Rectal smooth muscle tissue (tissue), 1 donor: ENCODE measurements around the gene SSC5D.

Experiments
- H3K27ac ChIP-seq: one replicate; pipeline ENCODE4 v1.7.0; 2013; ENCODE audit warnings: low read depth, low read length, inconsistent platforms
- H3K27me3 ChIP-seq: one replicate; pipeline ENCODE4 v1.7.0; 2013; ENCODE audit warnings: low read length; ENCODE audit not compliant: control insufficient read depth, insufficient read depth
- H3K36me3 ChIP-seq: one replicate; pipeline ENCODE4 v1.7.0; 2013; ENCODE audit warnings: low read length; ENCODE audit not compliant: control insufficient read depth, insufficient read depth
- H3K4me1 ChIP-seq: one replicate; pipeline ENCODE4 v1.7.0; 2013; ENCODE audit warnings: low read length; ENCODE audit not compliant: control insufficient read depth, insufficient read depth
- H3K4me3 ChIP-seq: one replicate; pipeline ENCODE4 v1.7.0; 2013; ENCODE audit warnings: low read length
- H3K9ac ChIP-seq: one replicate; pipeline ENCODE4 v1.7.0; 2013; ENCODE audit warnings: low read length

The SSC5D gene

DNA sequence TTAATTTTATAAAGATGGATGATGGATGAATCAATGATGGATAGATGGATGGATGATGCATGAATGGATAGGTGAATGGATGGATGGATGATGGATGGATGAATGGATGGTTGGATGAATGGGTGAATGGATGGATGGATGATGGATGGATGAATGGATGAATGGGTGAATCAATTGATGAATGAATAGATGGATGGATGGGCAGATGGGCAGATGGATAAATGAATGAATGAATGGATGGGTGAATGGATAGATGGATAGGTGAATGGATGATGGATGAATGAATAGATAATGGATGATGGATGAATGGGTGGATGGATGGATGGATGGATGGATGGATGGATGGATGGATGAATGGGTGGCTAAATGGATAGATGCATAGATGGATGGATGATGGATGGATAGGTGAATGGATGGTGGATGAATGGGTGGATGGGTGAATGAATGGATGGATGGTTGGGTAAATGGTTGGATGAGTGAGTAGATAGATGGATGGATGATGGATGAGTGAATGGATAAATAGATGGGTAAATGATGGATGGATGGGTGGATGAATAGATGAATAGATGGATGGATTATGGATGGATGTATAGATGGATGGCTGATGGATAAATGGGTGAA is 79.6 kb downstream of the SSC5D start:
- H3K27ac ChIP-seq: no peak overlapping the region
- no peak overlapping the region for H3K4me3 ChIP-seq
- no peaks in the 10 kb centered on the region for H3K36me3 ChIP-seq
- no peaks in the 10 kb centered on the region for H3K4me1 ChIP-seq
- no peak overlapping the region for H3K9ac ChIP-seq
- peaks cover 3% of the 10 kb centered on the region for H3K27me3 ChIP-seq
